ENCODE measurements around the gene P4HB.

P4HB gene

DNA sequence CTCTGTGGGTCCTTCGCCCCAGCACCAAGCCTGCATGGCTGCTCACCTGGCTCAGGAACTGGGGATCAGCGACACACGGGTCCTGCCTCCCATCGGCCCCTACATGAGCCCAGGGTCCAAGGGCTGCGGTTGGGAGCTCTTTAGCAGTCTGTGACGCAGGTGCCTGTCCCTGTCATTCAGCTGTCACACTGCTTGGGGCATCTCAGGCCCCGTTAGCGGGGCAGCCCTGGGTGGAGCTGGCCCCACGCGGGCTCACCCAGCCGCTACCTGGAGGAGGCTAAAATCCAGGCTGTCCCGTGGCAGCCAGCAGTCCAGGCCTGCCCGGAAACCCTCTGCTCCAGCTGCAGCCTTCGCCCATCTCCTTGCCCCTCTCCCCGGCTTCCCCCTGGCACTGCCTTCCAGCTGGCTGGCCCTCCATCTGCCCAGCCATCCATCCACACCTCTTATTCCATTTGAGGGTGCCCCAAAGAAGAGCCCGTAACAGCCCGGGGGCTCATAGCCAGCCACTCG lies 53.1 kb downstream of the P4HB start:
- no peak for DNase-seq

DNA sequence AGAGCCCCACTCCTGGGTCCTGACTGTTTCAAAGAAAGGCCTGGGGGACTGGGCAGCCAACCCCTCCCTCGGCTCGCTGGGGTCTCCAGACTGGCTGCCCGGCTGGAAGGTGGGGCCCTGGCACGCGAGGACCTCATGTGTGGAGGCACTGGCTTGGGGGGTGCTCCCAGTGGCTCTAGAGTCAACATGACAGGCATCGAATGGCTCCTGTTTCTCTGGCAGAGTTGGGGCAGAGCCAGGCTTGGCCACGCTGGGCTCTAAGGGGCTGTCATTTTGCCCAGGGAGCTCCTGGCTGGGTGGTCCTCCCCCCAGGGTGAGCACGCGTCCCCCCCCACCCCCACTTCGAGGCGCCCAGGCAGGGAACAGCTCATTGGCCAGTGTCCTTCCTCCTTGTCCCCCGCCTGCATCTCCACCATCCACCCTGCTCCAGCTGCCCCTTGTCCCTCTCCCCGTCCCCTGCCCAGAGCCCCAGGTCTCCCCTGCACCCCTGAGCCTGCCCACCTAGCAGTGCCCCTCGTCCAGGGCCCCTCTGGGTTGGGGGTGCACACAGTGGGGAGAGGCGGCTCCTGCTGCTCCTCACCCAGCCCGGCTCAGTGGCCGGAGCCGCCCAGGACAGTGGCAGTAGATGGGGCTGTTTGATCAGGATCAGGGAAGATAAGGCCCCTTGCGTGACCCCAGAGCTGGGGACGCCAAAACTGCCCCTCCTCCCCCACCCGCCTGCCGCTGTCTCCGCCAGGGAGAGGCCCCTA lies 53.7 kb downstream of the P4HB start:
- DNase-seq = no peak

DNA sequence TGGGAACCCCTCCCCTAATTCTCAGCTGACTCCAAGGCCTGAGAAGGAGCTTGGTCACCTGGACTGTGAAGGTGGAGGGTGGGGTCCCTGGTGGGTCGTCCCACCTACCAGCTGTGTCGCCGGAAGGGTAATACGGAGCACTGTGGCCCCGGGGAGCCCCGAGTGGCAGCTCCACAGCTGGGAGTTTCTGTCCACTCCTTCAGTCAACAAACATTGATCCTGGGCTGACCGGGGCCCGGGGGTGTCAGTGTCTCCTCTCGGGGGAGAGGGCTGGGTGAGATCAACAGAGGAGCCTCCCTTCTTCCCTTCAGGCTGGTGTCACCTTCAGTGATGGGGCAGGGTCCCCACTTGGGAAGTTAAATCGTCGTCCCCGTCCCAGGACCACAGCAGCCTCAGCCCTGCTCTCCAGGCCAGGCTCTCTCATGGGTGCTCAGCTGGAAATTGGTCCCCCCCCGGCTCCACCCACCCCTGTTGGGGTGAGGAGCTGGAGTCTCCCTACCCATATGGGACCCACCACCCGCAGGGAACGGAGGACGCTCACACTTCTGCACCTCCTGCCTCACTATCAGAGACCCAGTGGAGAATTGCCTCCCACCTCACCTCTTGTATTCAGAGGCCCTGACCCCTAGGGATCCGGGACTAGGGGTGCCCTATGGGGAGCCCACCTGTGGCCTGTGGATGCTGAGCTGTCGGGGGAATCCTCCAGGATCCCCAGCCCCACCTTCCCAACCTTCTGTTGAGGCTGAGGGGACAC lies 54.5 kb downstream of the P4HB start:
- DNase-seq = no peak

DNA sequence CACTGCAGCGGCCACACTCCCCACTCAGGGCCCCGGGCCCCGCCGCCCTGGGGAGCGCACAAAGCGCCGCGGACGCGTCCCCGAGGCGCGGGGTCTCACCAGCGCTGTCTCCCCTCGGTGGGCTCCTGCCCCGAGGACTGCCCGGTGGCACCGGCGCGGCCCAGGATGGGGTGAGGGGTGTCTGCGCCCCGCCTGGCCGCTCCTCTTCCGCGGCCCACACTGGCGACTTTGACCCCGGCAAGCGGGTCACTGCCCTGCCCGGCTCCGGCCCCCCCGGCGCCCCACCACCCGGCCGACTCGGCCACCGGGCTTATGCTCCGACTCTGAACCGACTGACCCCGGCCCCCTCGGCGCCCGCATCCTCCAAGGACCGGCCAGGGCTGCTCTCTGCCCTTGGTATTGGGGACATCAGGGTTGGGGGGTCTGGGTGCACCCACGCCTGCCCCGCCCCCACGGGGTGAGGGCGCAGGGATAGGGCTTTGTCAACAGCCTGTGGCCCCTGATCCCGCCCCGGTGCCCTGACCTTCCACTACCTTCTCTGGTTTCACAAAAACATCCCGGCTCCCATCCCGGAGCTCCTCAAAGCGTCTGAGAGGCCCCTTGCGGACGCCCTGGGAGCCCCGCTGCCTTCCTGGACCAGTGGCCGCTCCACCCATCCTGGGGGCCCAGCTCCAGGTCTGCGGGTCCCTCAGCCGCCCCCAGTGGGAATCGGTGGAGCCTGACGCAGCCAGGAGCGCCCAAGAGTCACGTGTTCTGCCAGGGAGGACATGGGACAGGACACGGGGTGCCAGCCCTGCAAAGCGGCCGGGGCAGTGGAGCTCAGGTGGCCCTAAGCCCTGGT lies 55.6 kb downstream of the P4HB start:
- DNase-seq = no peak

DNA sequence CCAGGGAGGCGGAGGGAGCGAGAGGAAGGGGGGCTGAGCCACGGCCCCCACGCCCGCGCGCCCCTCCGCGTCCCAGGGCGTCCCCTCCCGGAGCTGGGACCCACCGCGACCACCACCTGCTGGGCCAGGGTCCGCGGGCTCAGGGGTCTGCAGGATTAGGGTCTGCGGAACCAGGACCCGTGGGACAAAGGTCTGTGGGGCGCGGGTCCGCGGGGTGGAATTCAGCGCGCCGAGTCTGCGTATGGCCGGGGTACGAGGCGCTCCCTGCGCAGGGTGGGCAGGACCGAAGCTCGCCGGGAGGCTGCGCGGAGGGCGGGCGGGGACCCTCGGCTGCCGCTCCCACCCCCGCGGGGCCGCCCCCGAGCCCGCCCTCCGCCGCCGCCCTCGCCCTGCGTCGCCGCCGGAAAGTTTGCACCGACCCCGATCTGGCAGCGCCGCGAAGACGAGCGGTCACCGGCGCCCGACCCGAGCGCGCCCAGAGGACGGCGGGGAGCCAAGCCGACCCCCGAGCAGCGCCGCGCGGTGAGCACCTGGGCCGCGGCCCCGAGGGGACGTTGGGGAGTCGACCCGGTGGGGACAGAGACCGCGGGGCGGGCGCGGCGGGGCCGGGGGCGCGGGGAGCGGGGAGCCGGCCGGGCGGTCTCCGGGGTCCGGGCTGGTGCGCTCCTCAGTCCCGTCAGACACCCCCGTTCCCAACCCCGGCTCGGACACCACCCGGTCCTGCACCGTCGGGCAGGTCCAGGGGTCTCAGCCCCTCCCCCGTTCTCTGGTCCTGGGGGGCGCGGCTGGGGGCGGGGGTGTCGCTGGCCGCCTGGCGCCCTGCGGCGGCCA lies 56.4 kb downstream of the P4HB start, which contains the start of gene GCGR:
Gene GCGR, plus strand, starts transcription at position 423 of the 831 bp plus-strand sequence. CDS start 4,869 bp downstream, outside the sequence.
- DNase-seq = no peak

DNA sequence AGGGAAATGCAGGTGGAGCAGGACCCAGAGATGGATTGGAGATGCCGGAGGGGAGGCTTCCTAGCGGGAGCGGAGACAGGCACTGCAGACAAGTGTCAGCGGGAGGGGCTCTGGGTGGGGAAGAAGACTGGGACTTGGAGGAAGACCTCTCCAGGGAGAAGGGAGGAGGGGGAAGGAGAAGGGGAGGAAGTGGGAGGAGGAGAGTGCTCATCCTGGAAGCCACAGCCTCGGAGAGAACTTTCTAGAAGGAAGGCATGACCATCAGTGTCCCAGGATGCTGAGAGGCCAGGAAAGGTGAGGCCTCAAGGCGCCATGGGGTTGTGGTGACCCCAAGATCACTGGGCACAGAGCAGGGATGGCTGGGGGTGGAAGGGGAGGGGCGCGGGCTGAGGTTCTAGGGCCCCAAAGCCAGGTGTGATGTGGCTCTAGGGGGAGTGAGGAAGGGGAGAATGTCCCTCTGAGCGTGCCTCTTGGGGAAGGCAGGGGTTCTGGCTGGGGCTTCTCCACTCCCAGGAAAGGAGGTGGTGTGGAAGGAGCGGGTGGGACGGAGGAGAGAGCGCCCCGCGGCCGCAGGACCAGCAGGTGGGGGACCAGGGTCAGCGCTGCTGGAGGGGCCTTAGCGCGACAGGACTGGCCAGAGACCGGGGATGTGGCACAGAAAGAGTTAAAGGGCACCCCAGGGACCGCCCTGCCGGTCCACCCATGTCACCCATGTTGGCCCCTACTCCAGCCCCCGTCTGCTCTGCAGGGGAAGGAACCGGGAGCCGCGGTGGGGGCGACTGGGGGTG lies 57.3 kb downstream of the P4HB start:
- no peak for DNase-seq

DNA sequence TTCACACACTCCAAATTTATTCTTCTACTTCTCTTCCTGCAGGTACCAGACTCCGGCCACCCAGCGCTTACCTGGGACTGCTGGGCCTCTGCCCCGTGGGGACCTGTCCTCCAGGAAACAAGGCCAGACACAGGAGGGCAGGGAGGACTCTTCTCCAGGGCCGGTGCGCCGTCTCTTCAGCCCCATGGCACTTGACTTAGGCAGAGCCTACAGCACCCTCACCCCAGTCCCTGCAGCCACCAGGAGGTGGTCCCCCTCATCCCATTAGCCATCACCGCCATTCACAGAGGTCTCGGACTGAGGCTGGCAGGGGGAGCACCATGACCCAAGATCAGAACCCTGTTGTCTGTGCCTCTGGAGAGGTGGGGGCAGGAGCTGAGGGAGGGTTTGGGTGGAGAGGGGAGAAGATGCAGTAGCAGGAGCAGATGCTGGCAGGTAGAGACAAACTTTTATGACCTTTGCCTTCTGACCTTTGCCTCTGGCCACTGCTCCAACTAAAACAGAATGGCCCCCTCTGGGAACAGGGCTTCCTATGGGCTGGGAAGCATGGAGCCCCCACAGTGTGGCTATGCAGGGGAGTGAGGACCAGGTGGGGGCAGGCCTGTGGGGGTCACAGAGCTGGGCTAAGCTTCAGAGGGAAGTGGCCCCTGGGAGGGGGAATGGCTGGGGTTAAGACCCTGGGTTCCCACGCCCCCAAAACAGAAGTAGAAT lies 58.1 kb downstream of the P4HB start:
- DNase-seq = no peak

DNA sequence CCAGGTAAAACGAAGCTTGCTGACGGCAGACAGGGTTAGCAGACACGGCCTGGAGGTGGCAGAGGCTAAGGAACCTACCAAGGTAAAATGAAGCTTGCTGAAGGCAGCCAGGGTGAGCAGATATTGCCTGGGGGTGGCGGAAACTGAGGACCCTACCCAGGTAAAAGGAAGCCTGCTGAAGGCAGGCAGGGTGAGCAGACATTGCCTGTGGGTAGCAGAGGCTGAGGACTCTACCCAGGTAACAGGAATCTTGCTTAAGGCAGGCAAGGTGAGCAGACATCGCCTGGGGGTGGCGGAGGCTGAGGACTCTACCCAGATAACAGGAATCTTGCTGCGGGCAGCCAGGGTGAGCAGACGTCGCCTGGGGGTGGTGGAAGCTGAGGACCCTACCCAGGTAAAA lies 59.0 kb downstream of the P4HB start:
- no peak for DNase-seq

DNA sequence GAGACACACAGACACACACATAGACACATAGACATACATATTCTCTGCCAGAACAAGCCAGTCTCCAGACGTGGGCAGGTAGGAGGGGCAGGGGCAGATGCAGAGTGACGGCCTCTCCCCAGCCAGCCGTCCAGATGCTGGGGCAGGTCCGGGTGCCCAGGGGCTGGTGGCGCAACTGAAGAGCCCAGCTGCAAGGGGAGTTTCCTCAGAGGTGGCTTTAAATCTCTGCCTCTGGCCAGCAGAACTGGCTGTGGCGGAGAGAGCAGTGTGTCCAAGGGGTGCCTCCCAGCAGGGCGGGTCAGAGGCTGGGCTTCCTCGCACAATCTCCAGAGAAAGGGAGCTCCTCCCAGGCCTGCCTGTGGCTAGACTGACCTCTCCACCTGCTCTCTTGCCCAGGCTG lies 65.8 kb downstream of the P4HB start:
- no peak for DNase-seq

DNA sequence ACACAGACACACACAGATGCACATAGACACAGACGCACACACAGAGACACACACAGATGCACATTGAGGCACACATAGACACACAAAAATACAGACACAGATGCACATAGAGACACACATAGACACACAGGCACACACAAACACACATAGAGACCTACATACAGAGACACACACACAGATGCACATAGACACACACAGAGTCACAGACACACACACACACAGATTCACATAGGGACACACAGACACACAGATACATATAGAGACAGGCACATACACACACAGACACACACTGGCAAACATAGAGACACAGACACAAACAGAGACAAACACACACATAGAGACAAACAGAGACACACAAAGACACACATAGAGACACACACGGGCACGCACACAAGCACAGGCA lies 66.3 kb downstream of the P4HB start:
- no peak for DNase-seq

All from NCI-H748 treated with DMSO at 0.1 percent for 48 hours (cell line).